Endothelial cell of umbilical vein (primary cell): ENCODE results near the gene SERPINA3. TPM values are rescaled to one million over a fixed set of nuclear protein-coding genes. Genes with fewer than 3 reads are reported as not detected.

Experiments used
- BruUV-seq: library from RNA; stranded (reverse); fragments of 400-500 nt; replicated peaks from 2 replicates; lab custom pipeline; 2021; lab: Mats Ljungman, UMichigan
- CTCF ChIA-PET: fragments of 300-600, 350-600 bp; sonication (Branson Sonifier 250); formaldehyde crosslinking; loops from one replicate; lab custom pipeline; 2021; ENCODE audit warnings: antibody characterized with exemption, inconsistent platforms; lab: Charles Lee
- POLR2A ChIA-PET: fragments of 300-600, 350-600 bp; sonication (Branson Sonifier 250); formaldehyde crosslinking; loops from one replicate; lab custom pipeline; 2021; ENCODE audit warnings: antibody characterized with exemption, inconsistent platforms; lab: Charles Lee
- DNase-seq: peaks from one replicate; pipeline ENCODE4 v3.0.0-alpha.2; 2011; ENCODE audit warnings: low read depth, low spot score
- FAIRE-seq: peaks from 2 replicates; lab custom pipeline; 2011; peaks lifted over from hg19 to GRCh38; lab: Jason Lieb, UNC
- H2AFZ ChIP-seq: 2 replicates; pipeline ENCODE4 v1.6.0; 2012; ENCODE audit warnings: low read depth, low read length, control low read depth, inconsistent platforms
- H3K27ac ChIP-seq: 2 replicates; pipeline ENCODE4 v1.5.1; 2011; ENCODE audit warnings: low read depth, mild to moderate bottlenecking, control low read depth, low read length, moderate library complexity; ENCODE audit not compliant: insufficient read depth
- H3K27me3 ChIP-seq, 2 experiments: 2 replicates each; pipeline versions ENCODE4 v1.6.0 to v1.6.1; 2011; ENCODE audit warnings: low read length in 2 of 2, mixed read lengths in 1 of 2; ENCODE audit not compliant: control insufficient read depth in 2 of 2, insufficient read depth in 2 of 2
- H3K36me3 ChIP-seq, 2 experiments: 2 replicates in 1 of 2; 3 replicates in 1 of 2; pipeline ENCODE4 v1.5.1; 2011; ENCODE audit warnings: low read length in 2 of 2, mild to moderate bottlenecking in 1 of 2, moderate library complexity in 1 of 2; ENCODE audit not compliant: control insufficient read depth in 2 of 2, insufficient read depth in 2 of 2; ENCODE audit errors: extremely low read depth in 1 of 2
- H3K4me1 ChIP-seq: 3 replicates; pipeline ENCODE4 v1.5.1; 2011; ENCODE audit warnings: mild to moderate bottlenecking, low read length; ENCODE audit not compliant: control insufficient read depth, insufficient read depth; ENCODE audit errors: extremely low read depth
- H3K4me2 ChIP-seq: 2 replicates; pipeline ENCODE4 v1.6.1; 2011; ENCODE audit warnings: low read length, control low read depth, mixed read lengths; ENCODE audit not compliant: insufficient read depth
- H3K4me3 ChIP-seq, 3 experiments: fragments of 200-600 bp in 1 of 3; sonication (generic), shearing (Covaris generic) in 1 of 3; replicated peaks in 1 of 3; 2 replicates each; pipeline ENCODE4 v1.5.1; 2011 to 2016; ENCODE audit warnings: control low read depth in 3 of 3, low read length in 3 of 3, mild to moderate bottlenecking in 2 of 3, inconsistent platforms in 1 of 3, low read depth in 1 of 3, moderate library complexity in 1 of 3; ENCODE audit not compliant: insufficient read depth in 1 of 3
- H3K79me2 ChIP-seq: 2 replicates; pipeline ENCODE4 v1.6.0; 2012; ENCODE audit warnings: low read length, inconsistent platforms; ENCODE audit not compliant: control insufficient read depth, insufficient read depth
- H3K9ac ChIP-seq: replicated peaks from 2 replicates; pipeline ENCODE3; 2011; ENCODE audit warnings: low read length, control low read depth; ENCODE audit not compliant: insufficient read depth; ENCODE audit errors: extremely low read depth
- H3K9me1 ChIP-seq: replicated peaks from 3 replicates; pipeline ENCODE4 v1.6.0; 2011; ENCODE audit warnings: mild to moderate bottlenecking, low read length; ENCODE audit not compliant: control insufficient read depth, insufficient read depth; ENCODE audit errors: extremely low read depth
- H3K9me3 ChIP-seq: replicated peaks from 2 replicates; pipeline ENCODE4 v1.5.1; 2012; ENCODE audit warnings: low read length, inconsistent platforms; ENCODE audit not compliant: control insufficient read depth, insufficient read depth
- H4K20me1 ChIP-seq: replicated peaks from 2 replicates; pipeline ENCODE3; 2011; ENCODE audit warnings: mild to moderate bottlenecking, low read length; ENCODE audit not compliant: control insufficient read depth, insufficient read depth; ENCODE audit errors: extremely low read depth
- CTCF ChIP-seq, 2 donors: IDR thresholded peaks; 1 replicate in 1 of 2; 2 replicates in 1 of 2; pipeline ENCODE4 v1.5.1; 2011; ENCODE audit warnings: low read length in 2 of 2, mild to moderate bottlenecking in 2 of 2, moderate library complexity in 2 of 2, control low read depth in 1 of 2, inconsistent platforms in 1 of 2, low read depth in 1 of 2; ENCODE audit not compliant: insufficient read depth in 1 of 2; ENCODE audit errors: extremely low read depth in 1 of 2
- FOS ChIP-seq: IDR thresholded peaks from 2 replicates; pipeline ENCODE4 v1.6.1; 2011; ENCODE audit warnings: mild to moderate bottlenecking, low read length, moderate library complexity, borderline replicate concordance; ENCODE audit not compliant: insufficient read depth
- POLR2AphosphoS5 ChIP-seq: IDR thresholded peaks from 2 replicates; pipeline ENCODE4 v1.6.1; 2012; ENCODE audit warnings: low read depth, mild to moderate bottlenecking, control low read depth, low read length, moderate library complexity; ENCODE audit not compliant: insufficient read depth
- dilution Hi-C: fragments of 300-500 bp; cut with MboI; formaldehyde crosslinking; loops from one replicate; pipeline ENCODE4 v1.15.0; 2019; ENCODE audit warnings: low sequenced_read_pairs; ENCODE audit not compliant: extremely low pct_ligation_motif_present
- intact Hi-C: fragments of 100-400 bp; cut with micrococcal nuclease; formaldehyde crosslinking; loops from one replicate; pipeline ENCODE4 v1.10.0; 2022
- polyA plus RNA-seq, 4 experiments: library from polyadenylated mRNA; depleted of rRNA in 3 of 4; stranded (reverse) in 3 of 4; unstranded in 1 of 4; fragments of >200 nt; gene quantifications; 2 replicates each; pipeline versions ENCODE4 v1.2.1 to v1.2.3, GENCODE V29; 2011 to 2012; ENCODE audit warnings: missing spikeins in 1 of 4
- total RNA-seq: library from RNA; stranded (reverse); gene quantifications from 2 replicates; pipeline ENCODE4 v1.2.3, GENCODE V29; 2021

SERPINA3 gene
- total and polyA plus RNA-seq, 2 donors (not counting 3 experiments of a cell fraction or from before 2014, with no cell fraction given) = not detected

DNA sequence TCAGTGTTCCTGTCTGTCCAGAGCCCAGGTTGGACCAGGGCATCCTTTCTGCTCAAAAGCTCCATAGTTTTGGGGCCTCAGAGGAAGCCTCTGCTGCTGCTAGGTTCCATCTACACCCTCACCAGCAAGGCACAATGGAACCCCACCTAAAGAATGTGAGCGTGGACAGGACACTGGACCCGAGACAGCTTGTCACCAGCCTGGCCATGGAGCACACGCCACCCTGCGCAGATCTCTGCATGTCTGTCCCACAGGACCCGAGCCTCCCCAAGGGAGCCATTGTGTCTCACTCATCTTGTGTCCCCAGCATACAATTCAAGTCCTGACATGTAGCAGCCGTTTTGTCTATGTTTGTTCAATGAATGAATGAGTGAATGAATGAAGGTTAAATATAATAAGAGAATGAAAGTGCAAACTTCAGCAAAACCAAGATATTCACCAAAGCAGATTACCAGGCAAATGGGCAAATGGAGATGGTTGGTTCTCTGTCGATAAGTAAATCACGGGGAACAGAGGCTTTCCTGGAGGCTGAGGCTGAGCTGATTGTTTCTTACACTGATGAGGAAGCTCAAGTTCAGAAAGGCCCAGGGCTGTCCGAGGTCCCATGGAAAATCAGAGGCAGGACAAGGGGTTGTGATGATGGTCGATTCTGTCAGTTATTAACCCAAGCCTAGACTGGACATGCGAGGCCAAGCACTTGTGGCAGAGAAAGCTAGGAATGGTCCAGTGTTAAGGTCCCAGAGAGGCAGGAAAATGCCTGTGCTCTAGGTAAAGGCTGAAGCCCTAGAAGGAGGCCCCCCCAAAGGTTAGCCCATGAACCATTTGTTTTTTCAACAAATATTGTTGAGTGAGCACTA is 27.0 kb downstream of the SERPINA3 start:
- BruUV-seq = no TSS peak
- Histone ChIP-seq H3K27me3 (no peaks in the 10 kb centered on the region), H3K9me3 (no peaks in the 10 kb centered on the region), H3K4me3 (no peak overlapping the region), H3K79me2 (no peaks in the 10 kb centered on the region), H3K4me2 (no peak overlapping the region), H2AFZ (no peak overlapping the region), H3K4me1 (no peaks in the 10 kb centered on the region), H3K9ac (no peak overlapping the region), H3K36me3 (no peaks in the 10 kb centered on the region), H4K20me1 (no peaks in the 10 kb centered on the region), H3K9me1 (no peaks in the 10 kb centered on the region), H3K27ac (no peak overlapping the region)
- intact Hi-C loops = no loop called here
- FAIRE-seq (no peak), DNase-seq (no peak)
- CTCF ChIA-PET = interaction anchor here (1.2 kb wide), 1 partner anchor 90 kb away, joined by 4 read pairs; no protein-coding TSS in a partner anchor
- TF ChIP-seq FOS (no peak), POLR2AphosphoS5 (no peak), CTCF (IDR thresholded peaks at IDR 0.05; ENCODE audit: extremely low read depth in 1 of 2, insufficient read depth in 1 of 2, low read depth in 1 of 2, low read length in 2 of 2) (no peak)
- POLR2A ChIA-PET = no interaction called here
- dilution Hi-C loops = no loop called here
